ENCODE measurements around the gene GPATCH8. TPM values are rescaled to one million over a fixed set of nuclear protein-coding genes. Genes with fewer than 3 reads are reported as not detected.

GPATCH8 gene
- total and polyA plus RNA-seq, 9 of the 15 experiments (the other 6 are each of a cell fraction or from before 2014, with no cell fraction given): 10.6 to 29.6 (median 13.2) TPM

GRCh38 chr17:44361292-44362260 is 141.6 kb downstream of the GPATCH8 start:
- WGBS (ENCODE audit: insufficient coverage, low coverage, missing lambda C conversion rate): 47% methylated on average over 8 of the region's 11 CpGs

More at GRCh38 chr17:44361292-44362260, 141.6 kb downstream of the GPATCH8 start:
- ChIA-PET CTCF (ENCODE audit: low intra/inter-chr PET ratio) (no interaction called here), POLR2A (interaction anchor here (0.5 to 2.4 kb wide), 8 partner anchors 10 to 190 kb away, joined by 3 to 15 read pairs (median 4); no protein-coding TSS in a partner anchor)
- no peak overlapping the region for H3K4me3 ChIP-seq
- H3K9me3 ChIP-seq (replicated peaks; ENCODE audit: control insufficient read depth, insufficient read depth, low read depth, low read length): no peaks in the 10 kb centered on the region
- no peak for FAIRE-seq
- no peaks in the 10 kb centered on the region for H3K79me2 ChIP-seq (ENCODE audit: control insufficient read depth, insufficient read depth, low read length)
- H3K4me2 ChIP-seq (ENCODE audit: insufficient read depth, low read length): no peak overlapping the region
- no peaks in the 10 kb centered on the region; a peak in 1 of 5 replicates for H3K27me3 ChIP-seq (ENCODE audit: control insufficient read depth in 2 of 2, insufficient read depth in 2 of 2, low read length in 2 of 2)
- H3K4me1 ChIP-seq (replicated peaks in 1 of 2; ENCODE audit: control insufficient read depth in 2 of 2, insufficient read depth in 2 of 2, low read length in 2 of 2): peaks cover 0 to 28% of the 10 kb centered on the region in 2 experiments; a peak in 3 of 5 replicates
- no peak for ATAC-seq
- TSS peak; percentile 38 for BruUV-seq (replicated peaks)
- intact Hi-C loops (cut with micrococcal nuclease): no loop called here
- no peak overlapping the region for H2AFZ ChIP-seq (ENCODE audit: low read depth, low read length)
- no peak overlapping the region; a peak in 1 of 4 replicates for H3K9ac ChIP-seq (ENCODE audit: insufficient read depth in 1 of 2, low read depth in 2 of 2, low read length in 2 of 2)
- peaks cover 9% of the 10 kb centered on the region for H4K20me1 ChIP-seq (replicated peaks; ENCODE audit: control insufficient read depth, insufficient read depth, low read length)
- H3K27ac ChIP-seq (ENCODE audit: extremely low read depth, low read depth, low read length): no peak overlapping the region
- in situ Hi-C loops (cut with MboI): no loop called here
- TF ChIP-seq PYGO2 (tag; IDR thresholded peaks at IDR 0.05) (no peak), NFIC (IDR thresholded peaks at IDR 0.05) (peak; percentile 39; the same call in 1 of the 2 replicates), KHSRP (IDR thresholded peaks at IDR 0.05) (no peak), THAP7 (CRISPR knock-in tag; IDR thresholded peaks at IDR 0.05) (no peak)
- no peak for DNase-seq (ENCODE audit: extremely low read depth in 1 of 4, low spot score in 3 of 4)
- no peaks in the 10 kb centered on the region for H3K9me1 ChIP-seq (ENCODE audit: control insufficient read depth, insufficient read depth, low read length)
- no peaks in the 10 kb centered on the region for H3K36me3 ChIP-seq (ENCODE audit: control insufficient read depth, insufficient read depth, low read length)

Data from K562 (cell line).